ENCODE data around the gene SLC38A3.

The SLC38A3 gene

DNA sequence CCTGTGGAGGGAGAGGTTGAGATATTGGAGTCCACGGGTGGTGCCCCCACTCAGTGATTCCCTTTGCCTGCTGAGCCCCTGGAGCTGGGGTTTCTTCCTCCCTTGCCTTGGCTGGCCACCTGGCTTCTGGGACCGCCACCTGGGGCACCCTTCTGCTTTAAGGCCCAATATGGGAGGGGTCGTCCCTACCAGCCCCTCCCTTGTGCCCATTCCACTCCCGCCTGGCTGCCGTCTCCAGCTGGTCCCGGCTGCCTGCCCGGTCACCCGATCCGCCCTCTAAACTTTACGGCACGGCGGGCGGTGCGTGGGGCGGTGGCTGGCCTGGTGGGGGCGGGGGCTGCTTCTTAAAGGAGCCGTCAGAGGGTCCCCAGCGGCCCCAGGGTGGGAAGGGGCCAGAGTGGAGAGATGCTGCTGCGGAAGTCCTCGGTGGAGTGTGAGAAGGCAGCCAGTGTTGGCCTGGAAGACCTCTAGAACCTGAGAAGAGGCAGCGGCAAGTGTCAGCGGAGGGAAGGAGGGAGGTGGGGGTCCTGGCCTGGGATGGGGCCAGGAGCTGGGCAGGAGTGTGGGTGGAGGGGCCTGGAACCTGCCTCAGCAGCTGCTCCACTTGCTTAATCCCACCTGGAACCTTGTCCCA is 62.3 kb downstream of the SLC38A3 start:
- TF ChIP-seq, protein P1, sequence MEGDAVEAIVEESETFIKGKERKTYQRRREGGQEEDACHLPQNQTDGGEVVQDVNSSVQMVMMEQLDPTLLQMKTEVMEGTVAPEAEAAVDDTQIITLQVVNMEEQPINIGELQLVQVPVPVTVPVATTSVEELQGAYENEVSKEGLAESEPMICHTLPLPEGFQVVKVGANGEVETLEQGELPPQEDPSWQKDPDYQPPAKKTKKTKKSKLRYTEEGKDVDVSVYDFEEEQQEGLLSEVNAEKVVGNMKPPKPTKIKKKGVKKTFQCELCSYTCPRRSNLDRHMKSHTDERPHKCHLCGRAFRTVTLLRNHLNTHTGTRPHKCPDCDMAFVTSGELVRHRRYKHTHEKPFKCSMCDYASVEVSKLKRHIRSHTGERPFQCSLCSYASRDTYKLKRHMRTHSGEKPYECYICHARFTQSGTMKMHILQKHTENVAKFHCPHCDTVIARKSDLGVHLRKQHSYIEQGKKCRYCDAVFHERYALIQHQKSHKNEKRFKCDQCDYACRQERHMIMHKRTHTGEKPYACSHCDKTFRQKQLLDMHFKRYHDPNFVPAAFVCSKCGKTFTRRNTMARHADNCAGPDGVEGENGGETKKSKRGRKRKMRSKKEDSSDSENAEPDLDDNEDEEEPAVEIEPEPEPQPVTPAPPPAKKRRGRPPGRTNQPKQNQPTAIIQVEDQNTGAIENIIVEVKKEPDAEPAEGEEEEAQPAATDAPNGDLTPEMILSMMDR (IDR thresholded peaks at IDR 0.05) = no peak
- no peak overlapping the region for H3K9ac ChIP-seq
- H3K27me3 ChIP-seq (ENCODE audit: control insufficient read depth, insufficient read depth, low read length) = no peaks in the 10 kb centered on the region
- peak overlapping the region; percentile 65 for H3K4me3 ChIP-seq (ENCODE audit: low read depth, low read length)
- peak overlapping the region; percentile 98 for H3K27ac ChIP-seq
- H3K36me3 ChIP-seq (ENCODE audit: control insufficient read depth, insufficient read depth, low read length) = no peaks in the 10 kb centered on the region
- peak overlapping the region; percentile 53 for H2AFZ ChIP-seq
- peaks cover 80% of the 10 kb centered on the region for H3K4me1 ChIP-seq
- no peaks in the 10 kb centered on the region for H3K9me3 ChIP-seq (ENCODE audit: control insufficient read depth, low read length)
- peak overlapping the region; percentile 73 for H3K4me2 ChIP-seq (ENCODE audit: low read length)
- H3K79me2 ChIP-seq = peaks cover 7% of the 10 kb centered on the region

DNA sequence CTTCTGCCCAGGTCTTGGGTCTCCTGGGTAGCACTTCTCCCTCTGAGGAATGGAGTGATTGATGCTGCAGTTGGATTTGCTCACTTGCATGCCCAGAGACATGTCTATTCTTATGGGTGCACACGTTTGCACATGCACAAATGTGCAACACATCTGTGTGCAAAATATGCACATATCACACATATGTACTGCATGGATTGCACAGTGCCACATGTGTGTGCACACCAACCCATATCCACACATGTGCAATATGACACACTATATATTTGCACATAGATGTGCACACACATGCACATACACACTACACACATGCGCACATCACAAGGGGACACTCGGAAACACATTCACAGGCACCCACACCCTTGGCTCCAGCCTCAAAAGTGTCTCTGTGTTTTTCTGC is 63.2 kb downstream of the SLC38A3 start:
- no peaks in the 10 kb centered on the region for H3K27me3 ChIP-seq (ENCODE audit: control insufficient read depth, insufficient read depth, low read length)
- TF ChIP-seq, protein P1 (IDR thresholded peaks at IDR 0.05) = no peak
- H2AFZ ChIP-seq = no peak overlapping the region
- no peak overlapping the region for H3K4me2 ChIP-seq (ENCODE audit: low read length)
- H3K9me3 ChIP-seq (ENCODE audit: control insufficient read depth, low read length) = no peaks in the 10 kb centered on the region
- no peaks in the 10 kb centered on the region for H3K36me3 ChIP-seq (ENCODE audit: control insufficient read depth, insufficient read depth, low read length)
- no peak overlapping the region for H3K9ac ChIP-seq
- peaks cover 7% of the 10 kb centered on the region for H3K79me2 ChIP-seq
- peaks cover 86% of the 10 kb centered on the region for H3K4me1 ChIP-seq
- H3K27ac ChIP-seq = peak overlapping the region; percentile 98
- no peak overlapping the region for H3K4me3 ChIP-seq (ENCODE audit: low read depth, low read length)

DNA sequence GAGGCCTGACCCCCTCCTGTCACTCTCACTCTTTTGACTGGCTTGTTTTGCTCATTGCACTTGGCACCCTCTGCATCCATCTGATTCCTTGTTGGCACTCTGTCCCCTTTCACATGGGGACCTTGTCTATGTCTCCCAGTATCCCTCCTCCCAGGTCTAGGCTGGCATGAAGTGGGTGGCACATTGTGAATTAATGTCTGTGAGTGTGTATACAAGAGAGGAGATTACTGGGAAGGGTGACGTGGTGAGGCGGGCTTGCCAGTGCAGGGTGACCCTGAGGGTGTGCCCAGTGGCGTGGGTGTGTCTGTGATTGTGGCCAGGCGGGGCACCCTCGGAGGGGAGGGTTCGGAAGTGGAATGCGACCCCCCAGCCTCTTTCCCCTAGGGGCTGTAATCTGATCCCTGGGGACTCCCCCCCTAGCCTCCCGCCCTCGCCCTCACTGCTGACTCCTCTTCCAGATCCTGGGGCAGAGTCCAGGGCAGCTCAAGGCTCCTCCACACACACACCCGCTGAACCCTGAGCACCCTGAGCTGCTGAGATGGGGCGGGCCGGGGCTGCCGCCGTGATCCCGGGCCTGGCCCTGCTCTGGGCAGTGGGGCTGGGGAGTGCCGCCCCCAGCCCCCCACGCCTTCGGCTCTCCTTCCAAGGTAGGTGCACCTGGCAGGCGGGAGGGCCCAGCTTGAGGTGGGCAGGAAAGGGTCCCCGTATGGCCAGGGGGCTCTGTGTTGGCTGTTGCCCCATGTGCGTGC is 63.8 kb downstream of the SLC38A3 start, which contains the start of gene SEMA3B:
SEMA3B (plus strand) TSS at position 445 of the 749 bp plus-strand sequence; CDS start at position 539, 94 bp downstream.
- no peaks in the 10 kb centered on the region for H3K9me3 ChIP-seq (ENCODE audit: control insufficient read depth, low read length)
- H3K27ac ChIP-seq = peak within 1 kb of the TSS; percentile 98
- no peaks in the 10 kb centered on the region for H3K36me3 ChIP-seq (ENCODE audit: control insufficient read depth, insufficient read depth, low read length)
- peak within 1 kb of the TSS; percentile 63 for H3K4me2 ChIP-seq (ENCODE audit: low read length)
- peak within 1 kb of the TSS; percentile 41 for H2AFZ ChIP-seq
- H3K4me3 ChIP-seq (ENCODE audit: low read depth, low read length) = peak within 1 kb of the TSS; percentile 38
- peaks cover 8% of the 10 kb centered on the region for H3K79me2 ChIP-seq
- no peaks in the 10 kb centered on the region for H3K27me3 ChIP-seq (ENCODE audit: control insufficient read depth, insufficient read depth, low read length)
- peak within 1 kb of the TSS; percentile 35 for H3K9ac ChIP-seq
- H3K4me1 ChIP-seq = peaks cover 88% of the 10 kb centered on the region
- TF ChIP-seq, protein P1 (IDR thresholded peaks at IDR 0.05) = no peak

DNA sequence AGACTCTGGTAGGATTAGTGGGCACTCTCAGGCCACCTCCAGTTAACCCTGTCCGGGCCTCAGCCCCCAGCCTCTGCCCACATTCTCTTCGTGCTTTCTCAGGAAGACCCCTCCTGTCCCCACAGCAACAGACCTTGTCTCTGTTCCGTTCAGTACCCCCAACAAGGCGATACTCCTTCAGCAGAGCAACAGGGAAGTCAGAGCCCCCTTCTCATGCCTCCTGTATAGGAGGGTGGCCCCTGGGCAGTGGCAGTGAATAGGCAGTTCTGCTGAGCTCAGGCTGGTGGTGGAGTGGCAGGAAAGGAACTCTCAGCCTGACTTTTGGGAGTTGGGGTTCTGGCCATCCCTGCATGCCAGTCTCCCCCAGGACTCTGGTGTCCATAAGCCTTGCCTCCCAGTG is 64.4 kb downstream of the SLC38A3 start:
- Histone ChIP-seq H3K9me3 (ENCODE audit: control insufficient read depth, low read length) (no peaks in the 10 kb centered on the region), H3K27ac (peak overlapping the region; percentile 98), H3K36me3 (ENCODE audit: control insufficient read depth, insufficient read depth, low read length) (no peaks in the 10 kb centered on the region), H3K79me2 (peaks cover 10% of the 10 kb centered on the region), H3K9ac (peak overlapping the region; percentile 35), H3K27me3 (ENCODE audit: control insufficient read depth, insufficient read depth, low read length) (no peaks in the 10 kb centered on the region), H3K4me2 (ENCODE audit: low read length) (peak overlapping the region; percentile 63), H3K4me3 (ENCODE audit: low read depth, low read length) (peak overlapping the region; percentile 38), H2AFZ (peak overlapping the region; percentile 41), H3K4me1 (peaks cover 84% of the 10 kb centered on the region)
- TF ChIP-seq, protein P1 (IDR thresholded peaks at IDR 0.05) = no peak
